ENCODE results near the gene CMYA5.

Gene CMYA5

GRCh38 chr5:79843450-79844388 is 154.1 kb downstream of the CMYA5 start:
- TF ChIP-seq ZC3H10 (CRISPR knock-in tag; IDR thresholded peaks at IDR 0.05) (no peak), RARB (CRISPR knock-in tag; IDR thresholded peaks at IDR 0.05) (no peak), CREB5 (CRISPR knock-in tag; IDR thresholded peaks at IDR 0.05; ENCODE audit: low read depth) (no peak), POU6F1 (CRISPR knock-in tag; IDR thresholded peaks at IDR 0.05; ENCODE audit: borderline replicate concordance, low read depth) (no peak), ZNF70 (CRISPR knock-in tag; IDR thresholded peaks at IDR 0.05) (no peak), ZFP30 (CRISPR knock-in tag; IDR thresholded peaks at IDR 0.05) (no peak)

DNA sequence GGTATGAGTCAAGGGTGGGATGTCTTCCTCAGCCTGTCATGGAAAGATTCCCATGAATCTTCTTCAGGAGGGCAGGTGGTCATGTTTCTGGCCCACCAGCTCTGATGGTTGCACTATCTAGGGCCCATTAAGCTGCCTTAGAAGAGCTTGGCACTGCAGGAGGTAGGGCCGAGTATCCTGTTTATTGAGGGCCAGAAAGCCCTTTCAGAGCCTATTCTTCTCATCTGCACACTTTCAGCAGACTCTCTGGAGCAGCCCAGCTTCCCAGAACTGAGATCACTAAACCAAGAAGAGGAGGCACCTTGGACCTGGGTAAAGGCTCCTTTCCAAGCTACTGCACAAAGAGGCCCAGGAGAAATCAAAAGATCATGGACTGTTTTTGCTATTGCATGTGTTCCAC is 154.9 kb downstream of the CMYA5 start:
- no peak for TF ChIP-seq CREB5 (CRISPR knock-in tag; IDR thresholded peaks at IDR 0.05; ENCODE audit: low read depth)
- no peak for TF ChIP-seq CSDC2 (CRISPR knock-in tag; IDR thresholded peaks at IDR 0.05)
- TF ChIP-seq ZNF8 (CRISPR knock-in tag; IDR thresholded peaks at IDR 0.05), result no peak
- TF ChIP-seq TOX (CRISPR knock-in tag; IDR thresholded peaks at IDR 0.05; ENCODE audit: borderline replicate concordance), result no peak
- TF ChIP-seq, protein P1, sequence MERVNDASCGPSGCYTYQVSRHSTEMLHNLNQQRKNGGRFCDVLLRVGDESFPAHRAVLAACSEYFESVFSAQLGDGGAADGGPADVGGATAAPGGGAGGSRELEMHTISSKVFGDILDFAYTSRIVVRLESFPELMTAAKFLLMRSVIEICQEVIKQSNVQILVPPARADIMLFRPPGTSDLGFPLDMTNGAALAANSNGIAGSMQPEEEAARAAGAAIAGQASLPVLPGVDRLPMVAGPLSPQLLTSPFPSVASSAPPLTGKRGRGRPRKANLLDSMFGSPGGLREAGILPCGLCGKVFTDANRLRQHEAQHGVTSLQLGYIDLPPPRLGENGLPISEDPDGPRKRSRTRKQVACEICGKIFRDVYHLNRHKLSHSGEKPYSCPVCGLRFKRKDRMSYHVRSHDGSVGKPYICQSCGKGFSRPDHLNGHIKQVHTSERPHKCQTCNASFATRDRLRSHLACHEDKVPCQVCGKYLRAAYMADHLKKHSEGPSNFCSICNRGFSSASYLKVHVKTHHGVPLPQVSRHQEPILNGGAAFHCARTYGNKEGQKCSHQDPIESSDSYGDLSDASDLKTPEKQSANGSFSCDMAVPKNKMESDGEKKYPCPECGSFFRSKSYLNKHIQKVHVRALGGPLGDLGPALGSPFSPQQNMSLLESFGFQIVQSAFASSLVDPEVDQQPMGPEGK (CRISPR knock-in tag; IDR thresholded peaks at IDR 0.05; ENCODE audit: borderline replicate concordance), result no peak
- TF ChIP-seq ZNF70 (CRISPR knock-in tag; IDR thresholded peaks at IDR 0.05), result no peak
- TF ChIP-seq ZNF565 (CRISPR knock-in tag; conservative IDR thresholded peaks at IDR 0.05; ENCODE audit: low read depth), result no peak
- TF ChIP-seq SNAI2 (CRISPR knock-in tag; IDR thresholded peaks at IDR 0.05), result no peak
- TF ChIP-seq OSR1 (CRISPR knock-in tag; IDR thresholded peaks at IDR 0.05), result no peak
- TF ChIP-seq ZC3H10 (CRISPR knock-in tag; IDR thresholded peaks at IDR 0.05), result no peak
- TF ChIP-seq, protein P2, sequence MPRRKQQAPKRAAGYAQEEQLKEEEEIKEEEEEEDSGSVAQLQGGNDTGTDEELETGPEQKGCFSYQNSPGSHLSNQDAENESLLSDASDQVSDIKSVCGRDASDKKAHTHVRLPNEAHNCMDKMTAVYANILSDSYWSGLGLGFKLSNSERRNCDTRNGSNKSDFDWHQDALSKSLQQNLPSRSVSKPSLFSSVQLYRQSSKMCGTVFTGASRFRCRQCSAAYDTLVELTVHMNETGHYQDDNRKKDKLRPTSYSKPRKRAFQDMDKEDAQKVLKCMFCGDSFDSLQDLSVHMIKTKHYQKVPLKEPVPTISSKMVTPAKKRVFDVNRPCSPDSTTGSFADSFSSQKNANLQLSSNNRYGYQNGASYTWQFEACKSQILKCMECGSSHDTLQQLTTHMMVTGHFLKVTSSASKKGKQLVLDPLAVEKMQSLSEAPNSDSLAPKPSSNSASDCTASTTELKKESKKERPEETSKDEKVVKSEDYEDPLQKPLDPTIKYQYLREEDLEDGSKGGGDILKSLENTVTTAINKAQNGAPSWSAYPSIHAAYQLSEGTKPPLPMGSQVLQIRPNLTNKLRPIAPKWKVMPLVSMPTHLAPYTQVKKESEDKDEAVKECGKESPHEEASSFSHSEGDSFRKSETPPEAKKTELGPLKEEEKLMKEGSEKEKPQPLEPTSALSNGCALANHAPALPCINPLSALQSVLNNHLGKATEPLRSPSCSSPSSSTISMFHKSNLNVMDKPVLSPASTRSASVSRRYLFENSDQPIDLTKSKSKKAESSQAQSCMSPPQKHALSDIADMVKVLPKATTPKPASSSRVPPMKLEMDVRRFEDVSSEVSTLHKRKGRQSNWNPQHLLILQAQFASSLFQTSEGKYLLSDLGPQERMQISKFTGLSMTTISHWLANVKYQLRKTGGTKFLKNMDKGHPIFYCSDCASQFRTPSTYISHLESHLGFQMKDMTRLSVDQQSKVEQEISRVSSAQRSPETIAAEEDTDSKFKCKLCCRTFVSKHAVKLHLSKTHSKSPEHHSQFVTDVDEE (CRISPR knock-in tag; IDR thresholded peaks at IDR 0.05), result no peak
- no peak for TF ChIP-seq BACH2 (CRISPR knock-in tag; IDR thresholded peaks at IDR 0.05; ENCODE audit: borderline replicate concordance)
- no peak for TF ChIP-seq RARB (CRISPR knock-in tag; IDR thresholded peaks at IDR 0.05)
- TF ChIP-seq ESRRG (CRISPR knock-in tag; IDR thresholded peaks at IDR 0.05), result no peak
- ATAC-seq, result no peak

More at GRCh38 chr5:79843450-79844388, 154.1 kb downstream of the CMYA5 start:
- ATAC-seq, result no peak

DNA sequence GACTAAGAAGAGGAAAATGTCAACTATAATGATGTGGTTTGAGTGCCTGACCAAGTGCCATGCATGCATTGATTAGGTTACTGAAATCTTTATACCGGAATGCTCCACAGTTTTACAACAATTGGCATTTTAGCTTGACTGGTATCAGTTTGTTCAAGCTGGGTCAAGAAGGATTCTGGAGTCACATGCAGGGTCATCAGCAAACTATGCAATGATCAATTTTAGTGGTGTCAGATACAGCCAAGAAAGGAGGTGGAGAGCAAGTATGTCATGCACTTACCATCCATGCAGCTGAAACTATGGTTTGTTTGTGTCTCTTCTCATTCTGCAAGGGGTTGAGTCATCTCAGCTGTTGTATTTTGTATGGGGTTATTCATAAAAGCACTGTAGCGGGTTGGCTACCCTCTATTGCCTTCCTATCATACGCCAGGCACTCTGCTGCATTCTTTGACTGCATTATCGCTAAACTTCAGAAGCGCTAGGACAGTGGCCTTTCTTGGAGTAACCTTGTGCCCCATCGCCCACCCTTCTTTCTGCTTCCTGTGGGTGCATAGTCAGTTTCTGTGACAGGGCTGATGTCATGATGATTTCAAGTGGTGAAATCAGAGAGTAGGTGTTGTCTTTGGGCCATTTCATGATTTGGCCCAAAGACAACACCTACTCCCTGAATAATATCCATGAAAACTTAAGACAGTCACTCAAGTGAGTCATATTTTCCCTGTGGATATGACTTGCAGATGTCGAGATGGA is 156.0 kb downstream of the CMYA5 start:
- ATAC-seq, result no peak
- TF ChIP-seq, protein P3, sequence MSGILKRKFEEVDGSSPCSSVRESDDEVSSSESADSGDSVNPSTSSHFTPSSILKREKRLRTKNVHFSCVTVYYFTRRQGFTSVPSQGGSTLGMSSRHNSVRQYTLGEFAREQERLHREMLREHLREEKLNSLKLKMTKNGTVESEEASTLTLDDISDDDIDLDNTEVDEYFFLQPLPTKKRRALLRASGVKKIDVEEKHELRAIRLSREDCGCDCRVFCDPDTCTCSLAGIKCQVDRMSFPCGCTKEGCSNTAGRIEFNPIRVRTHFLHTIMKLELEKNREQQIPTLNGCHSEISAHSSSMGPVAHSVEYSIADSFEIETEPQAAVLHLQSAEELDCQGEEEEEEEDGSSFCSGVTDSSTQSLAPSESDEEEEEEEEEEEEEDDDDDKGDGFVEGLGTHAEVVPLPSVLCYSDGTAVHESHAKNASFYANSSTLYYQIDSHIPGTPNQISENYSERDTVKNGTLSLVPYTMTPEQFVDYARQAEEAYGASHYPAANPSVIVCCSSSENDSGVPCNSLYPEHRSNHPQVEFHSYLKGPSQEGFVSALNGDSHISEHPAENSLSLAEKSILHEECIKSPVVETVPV (CRISPR knock-in tag; IDR thresholded peaks at IDR 0.05), result no peak
- TF ChIP-seq RARB (CRISPR knock-in tag; IDR thresholded peaks at IDR 0.05) (no peak), ZNF70 (CRISPR knock-in tag; IDR thresholded peaks at IDR 0.05) (no peak), TOX (CRISPR knock-in tag; IDR thresholded peaks at IDR 0.05; ENCODE audit: borderline replicate concordance) (no peak), CREB5 (CRISPR knock-in tag; IDR thresholded peaks at IDR 0.05; ENCODE audit: low read depth) (no peak), ZNF8 (CRISPR knock-in tag; IDR thresholded peaks at IDR 0.05) (no peak), ZNF565 (CRISPR knock-in tag; conservative IDR thresholded peaks at IDR 0.05; ENCODE audit: low read depth) (no peak), OSR1 (CRISPR knock-in tag; IDR thresholded peaks at IDR 0.05) (no peak), ZFP30 (CRISPR knock-in tag; IDR thresholded peaks at IDR 0.05) (no peak), ARNTL (CRISPR knock-in tag; IDR thresholded peaks at IDR 0.05; ENCODE audit: borderline replicate concordance, low read depth) (no peak), BACH2 (CRISPR knock-in tag; IDR thresholded peaks at IDR 0.05; ENCODE audit: borderline replicate concordance) (no peak)
- TF ChIP-seq, protein P1 (CRISPR knock-in tag; IDR thresholded peaks at IDR 0.05; ENCODE audit: borderline replicate concordance), result no peak
